Measurements from ENCODE around the gene NISCH.

DNA sequence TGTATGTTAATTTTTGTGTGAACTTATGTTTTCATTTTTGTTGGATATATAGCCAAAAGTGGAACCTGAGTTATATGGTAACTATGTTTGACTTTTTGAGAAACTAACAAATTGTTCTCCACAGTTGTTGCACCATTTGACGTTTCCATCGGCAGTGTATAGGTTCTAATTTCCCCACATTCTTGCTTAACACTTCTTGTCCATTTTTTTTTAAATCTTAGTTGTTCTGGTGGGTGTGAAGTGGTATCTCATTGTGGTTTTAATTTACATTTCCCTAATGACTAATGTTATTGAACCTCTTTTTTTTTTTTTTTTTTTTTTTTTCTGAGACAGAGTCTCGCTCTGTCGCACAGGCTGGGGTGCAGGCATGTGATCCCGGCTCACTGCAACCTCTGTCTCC, 8.0 kb downstream of the NISCH start:
- no peak for TF ChIP-seq POLR2AphosphoS5 (IDR thresholded peaks at IDR 0.05; ENCODE audit: low read depth, low read length)
- TF ChIP-seq, protein P1, sequence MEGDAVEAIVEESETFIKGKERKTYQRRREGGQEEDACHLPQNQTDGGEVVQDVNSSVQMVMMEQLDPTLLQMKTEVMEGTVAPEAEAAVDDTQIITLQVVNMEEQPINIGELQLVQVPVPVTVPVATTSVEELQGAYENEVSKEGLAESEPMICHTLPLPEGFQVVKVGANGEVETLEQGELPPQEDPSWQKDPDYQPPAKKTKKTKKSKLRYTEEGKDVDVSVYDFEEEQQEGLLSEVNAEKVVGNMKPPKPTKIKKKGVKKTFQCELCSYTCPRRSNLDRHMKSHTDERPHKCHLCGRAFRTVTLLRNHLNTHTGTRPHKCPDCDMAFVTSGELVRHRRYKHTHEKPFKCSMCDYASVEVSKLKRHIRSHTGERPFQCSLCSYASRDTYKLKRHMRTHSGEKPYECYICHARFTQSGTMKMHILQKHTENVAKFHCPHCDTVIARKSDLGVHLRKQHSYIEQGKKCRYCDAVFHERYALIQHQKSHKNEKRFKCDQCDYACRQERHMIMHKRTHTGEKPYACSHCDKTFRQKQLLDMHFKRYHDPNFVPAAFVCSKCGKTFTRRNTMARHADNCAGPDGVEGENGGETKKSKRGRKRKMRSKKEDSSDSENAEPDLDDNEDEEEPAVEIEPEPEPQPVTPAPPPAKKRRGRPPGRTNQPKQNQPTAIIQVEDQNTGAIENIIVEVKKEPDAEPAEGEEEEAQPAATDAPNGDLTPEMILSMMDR (IDR thresholded peaks at IDR 0.05; ENCODE audit: control extremely low read depth in 1 of 3, insufficient read depth in 1 of 3, low read depth in 1 of 3, low read length in 3 of 3): no peak
- TF ChIP-seq KDM5A (IDR thresholded peaks at IDR 0.05; ENCODE audit: low read length): no peak
- no peak for TF ChIP-seq TBP (IDR thresholded peaks at IDR 0.05; ENCODE audit: low read depth, low read length)
- no peak for TF ChIP-seq MAFK (IDR thresholded peaks at IDR 0.05; ENCODE audit: low read depth, low read length)
- TF ChIP-seq CHD2 (IDR thresholded peaks at IDR 0.05; ENCODE audit: low read length): no peak
- no peak for TF ChIP-seq YY1 (IDR thresholded peaks at IDR 0.05; ENCODE audit: low read depth, low read length)
- TF ChIP-seq TCF12 (IDR thresholded peaks at IDR 0.05; ENCODE audit: low read depth, low read length): no peak
- TF ChIP-seq, protein P2, sequence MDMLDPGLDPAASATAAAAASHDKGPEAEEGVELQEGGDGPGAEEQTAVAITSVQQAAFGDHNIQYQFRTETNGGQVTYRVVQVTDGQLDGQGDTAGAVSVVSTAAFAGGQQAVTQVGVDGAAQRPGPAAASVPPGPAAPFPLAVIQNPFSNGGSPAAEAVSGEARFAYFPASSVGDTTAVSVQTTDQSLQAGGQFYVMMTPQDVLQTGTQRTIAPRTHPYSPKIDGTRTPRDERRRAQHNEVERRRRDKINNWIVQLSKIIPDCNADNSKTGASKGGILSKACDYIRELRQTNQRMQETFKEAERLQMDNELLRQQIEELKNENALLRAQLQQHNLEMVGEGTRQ (IDR thresholded peaks at IDR 0.05; ENCODE audit: low read length): no peak
- no peak for TF ChIP-seq EP300 (IDR thresholded peaks at IDR 0.05; ENCODE audit: borderline replicate concordance in 1 of 2, low read depth in 2 of 2, low read length in 2 of 2)

Measured in H1 (cell line).